H9 (cell line): ENCODE measurements around the gene HNF1A. TPM values are rescaled to one million over a fixed set of nuclear protein-coding genes. Genes with fewer than 3 reads are reported as not detected.
A peak's percentile ranks its signal among the peaks of the same experiment; 100 is the strongest.

ENCODE experiments used
- DNase-seq: peaks from one replicate; pipeline ENCODE4 v3.0.0-alpha.2; 2017
- H2AFZ ChIP-seq: one replicate; pipeline ENCODE4 v1.6.1; 2013; ENCODE audit warnings: mild to moderate bottlenecking, low read length, control low read depth, moderate library complexity
- H2AK5ac ChIP-seq: 2 replicates; pipeline ENCODE4 v1.6.1; 2013; ENCODE audit warnings: low read length, control low read depth, mixed read lengths; ENCODE audit not compliant: insufficient read length
- H2BK120ac ChIP-seq: one replicate; pipeline ENCODE4 v1.6.1; 2013; ENCODE audit warnings: low read depth, mild to moderate bottlenecking, low read length, control low read depth, inconsistent platforms; ENCODE audit not compliant: poor library complexity, severe bottlenecking
- H2BK12ac ChIP-seq: 2 replicates; pipeline ENCODE4 v1.6.1; 2013; ENCODE audit warnings: low read length, control low read depth, mixed read lengths, low read depth; ENCODE audit not compliant: insufficient read length
- H2BK15ac ChIP-seq: 2 replicates; pipeline ENCODE4 v1.6.1; 2013; ENCODE audit warnings: low read depth, low read length, control low read depth
- H2BK20ac ChIP-seq: one replicate; pipeline ENCODE4 v1.6.1; 2013; ENCODE audit warnings: low read depth, mild to moderate bottlenecking, low read length, control low read depth, inconsistent platforms; ENCODE audit not compliant: poor library complexity, severe bottlenecking
- H2BK5ac ChIP-seq: 2 replicates; pipeline ENCODE4 v1.6.1; 2013; ENCODE audit warnings: low read length, control low read depth, mixed read lengths; ENCODE audit not compliant: insufficient read length
- H3K14ac ChIP-seq: 2 replicates; pipeline ENCODE4 v1.6.1; 2013; ENCODE audit warnings: low read length, control low read depth; ENCODE audit not compliant: insufficient read depth
- H3K18ac ChIP-seq: 2 replicates; pipeline ENCODE4 v1.6.1; 2013; ENCODE audit warnings: low read depth, mild to moderate bottlenecking, mixed read lengths, low read length, control low read depth; ENCODE audit not compliant: insufficient read length
- H3K23ac ChIP-seq: 2 replicates; pipeline ENCODE4 v1.6.1; 2013; ENCODE audit warnings: low read length, control low read depth, mixed read lengths, low read depth; ENCODE audit not compliant: insufficient read length
- H3K23me2 ChIP-seq: 2 replicates; pipeline ENCODE4 v1.6.1; 2013; ENCODE audit warnings: low read depth, mild to moderate bottlenecking, mixed read lengths, low read length, control low read depth; ENCODE audit not compliant: insufficient read length, poor library complexity, severe bottlenecking
- H3K27ac ChIP-seq: 2 replicates; pipeline ENCODE4 v1.5.1; 2013; ENCODE audit warnings: low read length, control low read depth, mixed read lengths, low read depth; ENCODE audit not compliant: insufficient read length
- H3K27me3 ChIP-seq: 2 replicates; pipeline ENCODE4 v1.6.1; 2013; ENCODE audit warnings: low read length, control low read depth, inconsistent platforms; ENCODE audit not compliant: insufficient read depth
- H3K4ac ChIP-seq: 2 replicates; pipeline ENCODE4 v1.6.1; 2013; ENCODE audit warnings: low read depth, mild to moderate bottlenecking, control low read depth, inconsistent platforms, low read length, moderate library complexity
- H3K4me1 ChIP-seq: 2 replicates; pipeline ENCODE4 v1.6.1; 2013; ENCODE audit warnings: low read length, control low read depth, inconsistent platforms; ENCODE audit not compliant: insufficient read depth
- H3K4me2 ChIP-seq: 2 replicates; pipeline ENCODE4 v1.6.1; 2013; ENCODE audit warnings: low read length, control low read depth, mixed read lengths; ENCODE audit not compliant: insufficient read length, insufficient read depth
- H3K56ac ChIP-seq: 2 replicates; pipeline ENCODE4 v1.6.1; 2013; ENCODE audit warnings: low read depth, mild to moderate bottlenecking, mixed read lengths, low read length, control low read depth; ENCODE audit not compliant: insufficient read length
- H3K79me1 ChIP-seq: 2 replicates; pipeline ENCODE4 v1.6.1; 2013; ENCODE audit warnings: low read depth, mild to moderate bottlenecking, moderate library complexity, low read length, control low read depth, inconsistent platforms; ENCODE audit not compliant: insufficient read depth, poor library complexity, severe bottlenecking
- H3K79me2 ChIP-seq: 2 replicates; pipeline ENCODE4 v1.6.1; 2013; ENCODE audit warnings: low read length, control low read depth, inconsistent platforms; ENCODE audit not compliant: insufficient read depth
- H3K9ac ChIP-seq: 2 replicates; pipeline ENCODE4 v1.6.1; 2013; ENCODE audit warnings: low read length, control low read depth, mixed read lengths; ENCODE audit not compliant: insufficient read length; ENCODE audit errors: extremely low read depth
- H3K9me3 ChIP-seq: one replicate; pipeline ENCODE4 v1.6.1; 2013; ENCODE audit warnings: low read depth, low read length, inconsistent platforms; ENCODE audit not compliant: control insufficient read depth
- H3T11ph ChIP-seq: one replicate; pipeline ENCODE4 v1.6.1; 2013; ENCODE audit warnings: mild to moderate bottlenecking, low read length, control low read depth, inconsistent platforms
- H4K20me1 ChIP-seq: one replicate; pipeline ENCODE4 v1.6.1; 2013; ENCODE audit not compliant: control insufficient read depth, insufficient read length, insufficient read depth
- H4K5ac ChIP-seq: 2 replicates; pipeline ENCODE4 v1.6.1; 2013; ENCODE audit warnings: low read depth, mild to moderate bottlenecking, mixed read lengths, low read length, control low read depth; ENCODE audit not compliant: insufficient read length
- H4K8ac ChIP-seq: replicated peaks from 2 replicates; pipeline ENCODE4 v1.6.1; 2013; ENCODE audit warnings: low read length, control low read depth, mixed read lengths, low read depth; ENCODE audit not compliant: insufficient read length
- H4K91ac ChIP-seq: 2 replicates; pipeline ENCODE4 v1.6.1; 2013; ENCODE audit warnings: low read depth, mild to moderate bottlenecking, moderate library complexity, mixed read lengths, low read length, control low read depth; ENCODE audit not compliant: insufficient read length
- H3K27ac Mint-ChIP-seq, 3 experiments: 2 replicates in 2 of 3; 3 replicates in 1 of 3; pipeline ENCODE4 v1.8.0; 2020 to 2021; ENCODE audit warnings: mixed read lengths in 3 of 3, mild to moderate bottlenecking in 1 of 3, moderate library complexity in 1 of 3
- H3K27me3 Mint-ChIP-seq: 2 replicates; pipeline ENCODE4 v1.8.0; 2021; ENCODE audit warnings: low read depth, mild to moderate bottlenecking, moderate library complexity, mixed read lengths
- H3K36me3 Mint-ChIP-seq, 3 experiments: 2 replicates in 2 of 3; 3 replicates in 1 of 3; pipeline ENCODE4 v1.8.0; 2020 to 2021; ENCODE audit warnings: low read depth in 3 of 3, mixed read lengths in 3 of 3; ENCODE audit not compliant: insufficient read depth in 1 of 3
- H3K4me1 Mint-ChIP-seq, 2 experiments: 2 replicates each; pipeline ENCODE4 v1.8.0; 2020; ENCODE audit warnings: mixed read lengths in 2 of 2
- H3K4me3 Mint-ChIP-seq, 2 experiments: 2 replicates in 1 of 2; 3 replicates in 1 of 2; pipeline ENCODE4 v1.8.0; 2020 to 2021; ENCODE audit warnings: mild to moderate bottlenecking in 2 of 2, mixed read lengths in 2 of 2, moderate library complexity in 1 of 2
- H3K9me3 Mint-ChIP-seq, 2 experiments: 2 replicates in 1 of 2; 3 replicates in 1 of 2; pipeline ENCODE4 v1.8.0; 2020; ENCODE audit warnings: mild to moderate bottlenecking in 2 of 2, mixed read lengths in 2 of 2, moderate library complexity in 1 of 2
- WGBS: extraction: QIAGEN DNeasy Blood & Tissue Kit; methylation state at CpG from one replicate; pipeline ENCODE4 v1.1.7; 2013; ENCODE audit warnings: missing lambda C conversion rate, low lambda C conversion rate, mixed read lengths; ENCODE audit not compliant: insufficient read length; ENCODE audit errors: extremely low coverage; 5-methylcytosine and 5-hydroxymethylcytosine counted together
- total RNA-seq: library from RNA; stranded (reverse); gene quantifications from 2 replicates; pipeline ENCODE4 v1.2.1, GENCODE V29; 2021
- TF ChIP-seq, protein P1 (sequence below): fragments of 200-600 bp; sonication (generic); conservative IDR thresholded peaks from 3 replicates; pipeline ENCODE4 v1.8.0; 2021; ENCODE audit warnings: antibody characterized with exemption, mild to moderate bottlenecking

Gene HNF1A
- total RNA-seq, 1 experiment from 2014 or later, result not detected

DNA sequence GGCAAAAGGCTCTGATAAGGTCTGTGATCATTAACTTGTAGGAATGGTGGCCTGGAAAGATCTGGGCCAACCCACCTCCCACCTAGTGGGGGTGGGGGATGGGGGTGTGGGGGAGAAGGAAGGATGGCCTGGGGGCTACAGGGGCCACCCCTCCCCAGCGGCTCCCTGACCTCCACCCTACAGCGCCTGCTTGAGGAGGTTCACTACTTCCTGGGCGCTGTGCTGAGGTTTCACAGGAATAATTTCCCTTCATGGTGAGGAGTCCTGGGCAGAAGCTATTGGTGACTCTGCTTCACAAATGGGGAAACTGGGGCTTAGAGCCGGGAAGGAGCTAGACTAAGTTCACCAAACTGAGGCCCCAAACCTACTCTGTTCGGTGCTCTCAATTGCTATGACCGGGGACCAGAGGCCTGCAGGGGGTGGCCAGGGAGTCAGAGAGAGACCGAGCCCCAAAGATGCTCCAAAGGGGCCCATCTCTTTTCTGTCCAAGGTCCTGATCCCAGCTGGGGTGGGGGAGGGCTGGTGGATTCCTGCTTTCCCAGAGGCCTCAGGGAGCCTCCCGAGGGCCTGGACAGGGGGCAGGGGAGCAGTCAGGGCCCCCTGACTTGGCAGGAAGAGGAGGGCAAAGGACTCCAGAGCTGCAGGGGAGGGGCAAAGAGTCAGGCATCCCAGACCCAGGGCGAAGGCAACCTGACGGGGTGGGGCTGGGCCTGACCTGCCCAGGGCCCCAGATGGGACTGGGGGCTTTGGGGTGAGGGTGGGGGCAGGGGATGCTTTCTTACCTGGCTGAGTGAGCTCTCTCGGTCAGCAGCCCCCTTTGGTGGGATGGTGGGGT, 1.7 kb downstream of the HNF1A start:
- TF ChIP-seq, protein P1, sequence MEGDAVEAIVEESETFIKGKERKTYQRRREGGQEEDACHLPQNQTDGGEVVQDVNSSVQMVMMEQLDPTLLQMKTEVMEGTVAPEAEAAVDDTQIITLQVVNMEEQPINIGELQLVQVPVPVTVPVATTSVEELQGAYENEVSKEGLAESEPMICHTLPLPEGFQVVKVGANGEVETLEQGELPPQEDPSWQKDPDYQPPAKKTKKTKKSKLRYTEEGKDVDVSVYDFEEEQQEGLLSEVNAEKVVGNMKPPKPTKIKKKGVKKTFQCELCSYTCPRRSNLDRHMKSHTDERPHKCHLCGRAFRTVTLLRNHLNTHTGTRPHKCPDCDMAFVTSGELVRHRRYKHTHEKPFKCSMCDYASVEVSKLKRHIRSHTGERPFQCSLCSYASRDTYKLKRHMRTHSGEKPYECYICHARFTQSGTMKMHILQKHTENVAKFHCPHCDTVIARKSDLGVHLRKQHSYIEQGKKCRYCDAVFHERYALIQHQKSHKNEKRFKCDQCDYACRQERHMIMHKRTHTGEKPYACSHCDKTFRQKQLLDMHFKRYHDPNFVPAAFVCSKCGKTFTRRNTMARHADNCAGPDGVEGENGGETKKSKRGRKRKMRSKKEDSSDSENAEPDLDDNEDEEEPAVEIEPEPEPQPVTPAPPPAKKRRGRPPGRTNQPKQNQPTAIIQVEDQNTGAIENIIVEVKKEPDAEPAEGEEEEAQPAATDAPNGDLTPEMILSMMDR, result no peak
- Histone ChIP-seq H3K14ac (no peak overlapping the region), H4K8ac (no peak overlapping the region), H3K4ac (no peak overlapping the region), H4K20me1 (no peaks in the 10 kb centered on the region), H3K18ac (no peak overlapping the region), H3K79me2 (no peaks in the 10 kb centered on the region), H3K23me2 (no peaks in the 10 kb centered on the region), H3K9me3 (no peaks in the 10 kb centered on the region), H3K79me1 (no peaks in the 10 kb centered on the region), H3K56ac (no peak overlapping the region), H3K27me3 (no peaks in the 10 kb centered on the region), H3K4me1 (no peaks in the 10 kb centered on the region), H4K91ac (no peak overlapping the region), H2BK120ac (no peak overlapping the region), H3K27ac (no peak overlapping the region), H3K23ac (no peak overlapping the region), H3K4me2 (no peak overlapping the region), H2BK5ac (no peak overlapping the region), H2BK15ac (no peak overlapping the region), H2BK12ac (no peak overlapping the region), H2AK5ac (no peak overlapping the region), H3T11ph (no peak overlapping the region), H2AFZ (no peak overlapping the region), H2BK20ac (no peak overlapping the region), H3K9ac (no peak overlapping the region), H4K5ac (no peak overlapping the region)
- no peaks in the 10 kb centered on the region for H3K36me3 Mint-ChIP-seq
- peaks cover 0 to 4% of the 10 kb centered on the region in 2 experiments; a peak in 1 of 5 replicates for H3K9me3 Mint-ChIP-seq
- H3K4me3 Mint-ChIP-seq, result peak overlapping the region in 1 of 2 experiments; percentile 54; a peak in 1 of 5 replicates
- no CpG with 5 or more reads among the region's 11 CpGs for WGBS
- DNase-seq, result peak; percentile 59
- peak overlapping the region in 1 of 3 experiments; percentile 84; a peak in 2 of 7 replicates for H3K27ac Mint-ChIP-seq
- peaks cover 10 to 27% of the 10 kb centered on the region in 2 experiments for H3K4me1 Mint-ChIP-seq
- H3K27me3 Mint-ChIP-seq, result no peaks in the 10 kb centered on the region; the same call in 1 of the 2 replicates
